Trophoblast cell (in vitro differentiated cells and primary cell): ENCODE results near the gene FAM72D.
A peak's percentile ranks its signal among the peaks of the same experiment; 100 is the strongest.
"Not testable (repeated sequence)": the region's sequence is repeated elsewhere in the genome, so short reads cannot be mapped to it uniquely, and the experiment has no call there.

Experiments
- DNase-seq, 2 donors: peaks; one replicate each; pipeline ENCODE4 v3.0.0-alpha.2; 2016
- H2AFZ ChIP-seq: 2 replicates; pipeline ENCODE4 v1.6.1; 2013; ENCODE audit warnings: low read length, moderate library complexity, mild to moderate bottlenecking; ENCODE audit not compliant: insufficient read depth, poor library complexity
- H2AK5ac ChIP-seq: 2 replicates; pipeline ENCODE4 v1.6.1; 2013; ENCODE audit warnings: mild to moderate bottlenecking, low read length
- H2BK120ac ChIP-seq: 2 replicates; pipeline ENCODE4 v1.6.1; 2013; ENCODE audit warnings: low read length, mild to moderate bottlenecking, moderate library complexity; ENCODE audit not compliant: insufficient read depth, poor library complexity
- H2BK12ac ChIP-seq: 2 replicates; pipeline ENCODE4 v1.6.1; 2013; ENCODE audit warnings: mild to moderate bottlenecking, low read length, moderate library complexity
- H2BK5ac ChIP-seq: 2 replicates; pipeline ENCODE4 v1.6.1; 2013; ENCODE audit warnings: low read length, low read depth, moderate library complexity, mild to moderate bottlenecking; ENCODE audit not compliant: poor library complexity
- H3K14ac ChIP-seq: 2 replicates; pipeline ENCODE4 v1.6.1; 2013; ENCODE audit warnings: mild to moderate bottlenecking, low read length
- H3K18ac ChIP-seq: 2 replicates; pipeline ENCODE4 v1.6.1; 2013; ENCODE audit warnings: mild to moderate bottlenecking, low read length
- H3K23ac ChIP-seq: 2 replicates; pipeline ENCODE4 v1.6.1; 2013; ENCODE audit warnings: low read length
- H3K27ac ChIP-seq: 2 replicates; pipeline ENCODE4 v1.5.1; 2013; ENCODE audit warnings: low read depth, mild to moderate bottlenecking, inconsistent platforms, low read length, moderate library complexity
- H3K27me3 ChIP-seq: 2 replicates; pipeline ENCODE4 v1.6.1; 2013; ENCODE audit warnings: inconsistent platforms, mild to moderate bottlenecking, low read length, moderate library complexity; ENCODE audit not compliant: insufficient read depth
- H3K36me3 ChIP-seq, 2 experiments: 1 replicate in 1 of 2; 2 replicates in 1 of 2; pipeline ENCODE4 v1.6.1; 2013; ENCODE audit warnings: low read length in 2 of 2, mild to moderate bottlenecking in 2 of 2, moderate library complexity in 1 of 2; ENCODE audit not compliant: insufficient read depth in 2 of 2, control insufficient read depth in 1 of 2
- H3K4ac ChIP-seq: 2 replicates; pipeline ENCODE4 v1.6.1; 2013; ENCODE audit warnings: low read depth, mild to moderate bottlenecking, low read length, moderate library complexity
- H3K4me1 ChIP-seq, 2 experiments: 1 replicate in 1 of 2; 2 replicates in 1 of 2; pipeline ENCODE4 v1.6.1; 2013; ENCODE audit warnings: low read length in 2 of 2, mild to moderate bottlenecking in 2 of 2, moderate library complexity in 1 of 2; ENCODE audit not compliant: insufficient read depth in 2 of 2, control insufficient read depth in 1 of 2
- H3K4me2 ChIP-seq: 2 replicates; pipeline ENCODE4 v1.6.1; 2013; ENCODE audit warnings: inconsistent platforms, mild to moderate bottlenecking, low read length, moderate library complexity
- H3K4me3 ChIP-seq: 2 replicates; pipeline ENCODE4 v1.5.1; 2013; ENCODE audit warnings: mild to moderate bottlenecking, low read depth, low read length, inconsistent platforms
- H3K79me1 ChIP-seq: one replicate; pipeline ENCODE4 v1.6.1; 2013; ENCODE audit warnings: low read length
- H3K79me2 ChIP-seq: 2 replicates; pipeline ENCODE4 v1.6.1; 2013; ENCODE audit warnings: low read length, mild to moderate bottlenecking; ENCODE audit not compliant: control insufficient read depth, insufficient read depth, poor library complexity
- H3K9ac ChIP-seq: 2 replicates; pipeline ENCODE4 v1.6.1; 2013; ENCODE audit warnings: mild to moderate bottlenecking, low read length
- H3K9me3 ChIP-seq: 2 replicates; pipeline ENCODE4 v1.6.1; 2013; ENCODE audit warnings: low read depth, mild to moderate bottlenecking, control low read depth, inconsistent platforms, low read length; ENCODE audit not compliant: insufficient read depth
- H4K12ac ChIP-seq: 2 replicates; pipeline ENCODE4 v1.6.1; 2013; ENCODE audit warnings: low read depth, mild to moderate bottlenecking, low read length, moderate library complexity
- H4K8ac ChIP-seq: 2 replicates; pipeline ENCODE4 v1.6.1; 2013; ENCODE audit warnings: low read depth, mild to moderate bottlenecking, low read length, moderate library complexity
- H4K91ac ChIP-seq: one replicate; pipeline ENCODE4 v1.6.1; 2013; ENCODE audit warnings: low read depth, mild to moderate bottlenecking, low read length, moderate library complexity
- WGBS: extraction: QIAGEN DNeasy Blood & Tissue Kit; methylation state at CpG from one replicate; pipeline ENCODE4 v1.1.7; 2013; ENCODE audit warnings: missing lambda C conversion rate; ENCODE audit not compliant: insufficient read length, insufficient coverage; ENCODE audit errors: extremely low coverage; 5-methylcytosine and 5-hydroxymethylcytosine counted together

FAM72D gene

GRCh38 chr1:145079737-145080136, 16.0 kb upstream of the FAM72D start:
- not testable (repeated sequence) for H3K23ac ChIP-seq, H3K36me3 ChIP-seq, H3K14ac ChIP-seq, H3K27ac ChIP-seq, H3K4me1 ChIP-seq, H3K9ac ChIP-seq, H3K9me3 ChIP-seq, H4K12ac ChIP-seq, H2BK5ac ChIP-seq, H2BK120ac ChIP-seq, H2BK12ac ChIP-seq, H3K18ac ChIP-seq, H4K91ac ChIP-seq, H3K79me1 ChIP-seq, H4K8ac ChIP-seq, H3K27me3 ChIP-seq, H3K79me2 ChIP-seq, H3K4me2 ChIP-seq, DNase-seq, H2AK5ac ChIP-seq, H3K4me3 ChIP-seq, H3K4ac ChIP-seq, H2AFZ ChIP-seq
- WGBS = no CpG with 5 or more reads among the region's 2 CpGs

GRCh38 chr1:145080193-145080592, 15.6 kb upstream of the FAM72D start:
- not testable (repeated sequence) for H3K4ac ChIP-seq, H3K4me3 ChIP-seq, H2BK5ac ChIP-seq, H3K14ac ChIP-seq, H4K91ac ChIP-seq, H3K4me1 ChIP-seq, H3K9me3 ChIP-seq, H3K9ac ChIP-seq, H2BK12ac ChIP-seq, H3K18ac ChIP-seq, H3K79me1 ChIP-seq, DNase-seq, H3K27me3 ChIP-seq, H2AK5ac ChIP-seq, H4K8ac ChIP-seq, H2AFZ ChIP-seq, H3K27ac ChIP-seq, H2BK120ac ChIP-seq, H3K23ac ChIP-seq, H3K4me2 ChIP-seq, H3K36me3 ChIP-seq, H4K12ac ChIP-seq, H3K79me2 ChIP-seq
- no CpG with 5 or more reads among the region's 3 CpGs for WGBS

DNA sequence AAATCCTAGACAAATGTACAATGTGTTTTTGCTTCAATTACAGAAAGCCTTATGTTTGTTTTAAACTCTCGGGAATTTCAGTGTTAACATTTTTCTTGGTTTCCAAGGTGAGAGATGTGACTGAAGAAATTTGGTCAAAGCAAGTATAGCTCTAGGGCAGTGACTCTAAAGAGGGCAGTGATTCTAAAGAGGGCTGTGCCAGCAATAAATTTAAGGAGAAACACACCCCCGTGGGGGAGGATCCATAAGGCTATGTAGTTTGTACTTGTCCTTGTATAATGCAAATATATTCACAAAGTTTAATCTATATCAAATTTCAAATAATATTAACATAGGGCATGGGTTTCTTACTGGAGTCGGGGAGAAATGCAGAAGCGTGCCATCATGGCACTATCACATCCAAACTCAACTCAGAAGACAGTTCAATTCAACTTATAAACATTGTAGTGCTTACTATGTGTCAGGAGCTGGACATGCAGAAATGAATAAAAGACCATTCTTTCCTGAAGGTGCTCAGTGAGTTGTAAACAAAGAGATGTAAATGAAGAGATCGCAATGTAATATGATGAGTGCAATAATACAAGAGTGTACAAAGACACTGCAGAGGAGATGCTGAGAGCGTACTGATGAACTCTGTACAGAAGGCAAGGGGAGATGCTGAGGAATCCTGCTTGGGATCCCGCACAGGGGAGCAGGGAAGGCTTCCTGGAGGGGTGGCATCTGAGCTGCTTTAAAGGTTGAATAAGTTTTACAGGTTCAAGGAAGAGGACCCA, 13.1 kb upstream of the FAM72D start:
- not testable (repeated sequence) for H3K4ac ChIP-seq, H4K91ac ChIP-seq, H2BK12ac ChIP-seq, H4K12ac ChIP-seq, H3K9ac ChIP-seq, H2BK120ac ChIP-seq, H3K79me2 ChIP-seq, H3K4me1 ChIP-seq, H3K4me3 ChIP-seq, H3K79me1 ChIP-seq, H2AFZ ChIP-seq, H2AK5ac ChIP-seq, H2BK5ac ChIP-seq, DNase-seq, H3K27me3 ChIP-seq, H3K14ac ChIP-seq, H3K4me2 ChIP-seq, H4K8ac ChIP-seq, H3K36me3 ChIP-seq, H3K23ac ChIP-seq, H3K18ac ChIP-seq, H3K9me3 ChIP-seq, H3K27ac ChIP-seq
- no CpG with 5 or more reads among the region's 7 CpGs for WGBS

- H3K23ac ChIP-seq, H4K12ac ChIP-seq, H2BK120ac ChIP-seq, H3K9ac ChIP-seq, H3K4me1 ChIP-seq, H3K36me3 ChIP-seq, H3K79me2 ChIP-seq, H3K14ac ChIP-seq, H2AK5ac ChIP-seq, H3K4ac ChIP-seq, H2BK5ac ChIP-seq, H3K18ac ChIP-seq, H2AFZ ChIP-seq, H3K27me3 ChIP-seq, H3K9me3 ChIP-seq, H2BK12ac ChIP-seq, H4K91ac ChIP-seq, H3K79me1 ChIP-seq: not testable (repeated sequence)
- DNase-seq = peak; percentile 2 to 23
- H3K4me2 ChIP-seq = peak overlapping the region; percentile 63
- peak overlapping the region; percentile 78 for H3K27ac ChIP-seq
- H3K4me3 ChIP-seq = peak overlapping the region; percentile 72
- WGBS = no CpG with 5 or more reads among the region's 47 CpGs
- H4K8ac ChIP-seq = peak overlapping the region; percentile 47
These were observed 2.1 kb upstream of the FAM72D start for GRCh38 chr1:145093517-145094149.
